ENCODE data around the gene ZFP36L1. TPM values are rescaled to one million over a fixed set of nuclear protein-coding genes. Genes with fewer than 3 reads are reported as not detected.

The ZFP36L1 gene
- total and polyA plus RNA-seq, 2 of the 13 experiments (the other 11 are each of a cell fraction or from before 2014, with no cell fraction given): 7.4 to 10.2 TPM

DNA sequence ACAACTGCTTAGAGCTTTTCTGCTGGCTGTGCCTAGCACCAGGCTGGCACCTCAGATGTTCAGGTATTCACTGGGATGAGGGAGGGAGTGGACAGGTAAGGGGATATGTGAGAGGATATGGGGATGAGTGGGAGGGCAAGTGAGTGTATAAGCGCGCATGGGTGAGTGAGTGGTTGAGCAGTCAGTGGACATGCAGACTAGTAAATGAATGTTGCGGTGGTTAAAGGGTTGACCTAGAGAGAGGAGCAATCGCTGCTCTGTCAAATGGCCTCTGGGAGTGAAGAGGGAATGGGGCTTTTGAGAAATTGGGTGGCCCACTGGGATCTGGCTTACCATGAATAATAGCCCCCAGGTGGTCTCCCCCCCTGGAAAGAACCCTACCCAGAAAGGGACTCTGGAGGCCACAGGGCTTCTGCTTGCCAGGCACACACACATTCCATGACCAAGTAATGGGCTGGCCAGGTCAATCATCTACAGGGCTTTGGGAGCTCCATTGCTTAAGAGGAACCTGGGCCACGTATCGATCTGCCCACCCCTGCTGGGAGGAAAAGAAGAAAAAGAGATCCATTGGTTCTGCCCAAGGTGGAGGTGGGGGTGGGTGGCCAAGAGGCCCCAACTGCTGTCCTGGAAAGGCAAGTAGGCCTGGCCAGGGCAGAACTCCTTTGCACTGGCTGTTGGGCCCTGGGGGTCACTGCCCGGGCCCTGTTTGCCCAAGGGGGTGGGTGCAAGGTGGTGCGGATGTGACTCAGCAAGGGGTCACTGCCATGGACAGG, 30.8 kb upstream of the ZFP36L1 start (continued):
- TF ChIP-seq, protein P1, sequence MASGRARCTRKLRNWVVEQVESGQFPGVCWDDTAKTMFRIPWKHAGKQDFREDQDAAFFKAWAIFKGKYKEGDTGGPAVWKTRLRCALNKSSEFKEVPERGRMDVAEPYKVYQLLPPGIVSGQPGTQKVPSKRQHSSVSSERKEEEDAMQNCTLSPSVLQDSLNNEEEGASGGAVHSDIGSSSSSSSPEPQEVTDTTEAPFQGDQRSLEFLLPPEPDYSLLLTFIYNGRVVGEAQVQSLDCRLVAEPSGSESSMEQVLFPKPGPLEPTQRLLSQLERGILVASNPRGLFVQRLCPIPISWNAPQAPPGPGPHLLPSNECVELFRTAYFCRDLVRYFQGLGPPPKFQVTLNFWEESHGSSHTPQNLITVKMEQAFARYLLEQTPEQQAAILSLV (CRISPR knock-in tag; IDR thresholded peaks at IDR 0.05; ENCODE audit: borderline replicate concordance): 0 out of 2 replicates have a peak, but pooled peaks have one; percentile 39
- TF ChIP-seq, protein P2, sequence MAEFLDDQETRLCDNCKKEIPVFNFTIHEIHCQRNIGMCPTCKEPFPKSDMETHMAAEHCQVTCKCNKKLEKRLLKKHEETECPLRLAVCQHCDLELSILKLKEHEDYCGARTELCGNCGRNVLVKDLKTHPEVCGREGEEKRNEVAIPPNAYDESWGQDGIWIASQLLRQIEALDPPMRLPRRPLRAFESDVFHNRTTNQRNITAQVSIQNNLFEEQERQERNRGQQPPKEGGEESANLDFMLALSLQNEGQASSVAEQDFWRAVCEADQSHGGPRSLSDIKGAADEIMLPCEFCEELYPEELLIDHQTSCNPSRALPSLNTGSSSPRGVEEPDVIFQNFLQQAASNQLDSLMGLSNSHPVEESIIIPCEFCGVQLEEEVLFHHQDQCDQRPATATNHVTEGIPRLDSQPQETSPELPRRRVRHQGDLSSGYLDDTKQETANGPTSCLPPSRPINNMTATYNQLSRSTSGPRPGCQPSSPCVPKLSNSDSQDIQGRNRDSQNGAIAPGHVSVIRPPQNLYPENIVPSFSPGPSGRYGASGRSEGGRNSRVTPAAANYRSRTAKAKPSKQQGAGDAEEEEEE (CRISPR knock-in tag; IDR thresholded peaks at IDR 0.05; ENCODE audit: borderline replicate concordance): no peak
- TF ChIP-seq FOXA3 (CRISPR knock-in tag; IDR thresholded peaks at IDR 0.05): peak; percentile 84

DNA sequence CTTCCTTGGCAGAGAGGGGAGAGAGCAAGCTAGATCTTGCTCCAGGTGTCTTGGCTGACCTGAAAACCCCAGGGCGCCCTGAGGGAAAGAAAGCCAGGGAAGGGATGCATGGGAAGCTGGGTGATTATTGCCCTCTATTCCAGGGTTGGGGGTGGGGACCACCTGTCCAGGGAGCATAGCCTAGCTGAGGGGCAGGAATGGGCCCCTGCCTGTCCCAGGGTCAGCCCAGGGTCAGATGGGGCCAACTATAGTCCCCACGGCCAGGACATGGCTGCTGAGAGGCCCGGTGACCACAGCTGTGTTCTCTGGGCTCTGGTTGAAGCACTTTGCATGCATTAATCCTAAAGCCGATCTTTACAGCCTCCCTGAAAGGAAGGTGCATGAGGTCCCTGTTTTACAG, 30.1 kb upstream of the ZFP36L1 start:
- Histone ChIP-seq H3K27me3 (ENCODE audit: control insufficient read depth in 1 of 2, insufficient read depth in 2 of 2, low read length in 2 of 2) (no peaks in the 10 kb centered on the region), H3K9ac (ENCODE audit: insufficient read depth, low read depth, low read length) (peak overlapping the region; percentile 28), H3K27ac (ENCODE audit: extremely low read length, insufficient read depth, low read length) (peak overlapping the region; percentile 81), H3K4me3 (replicated peaks in 1 of 3; ENCODE audit: insufficient read depth in 1 of 3, low read depth in 2 of 3, low read length in 3 of 3) (peak overlapping the region in 1 of 3 experiments; percentile 67; a peak in 2 of 6 replicates), H3K4me2 (ENCODE audit: low read depth, low read length) (peak overlapping the region; percentile 88), H4K20me1 (ENCODE audit: insufficient read depth, low read length) (no peaks in the 10 kb centered on the region), H3K79me2 (ENCODE audit: insufficient read depth, low read length) (no peaks in the 10 kb centered on the region), H3K36me3 (replicated peaks in 1 of 2; ENCODE audit: control insufficient read depth in 1 of 2, insufficient read depth in 2 of 2, low read length in 2 of 2) (no peaks in the 10 kb centered on the region), H3K4me1 (ENCODE audit: insufficient read depth, low read length) (peaks cover 84% of the 10 kb centered on the region), H3K9me3 (ENCODE audit: low read length) (no peaks in the 10 kb centered on the region), H2AFZ (ENCODE audit: low read length) (no peak overlapping the region)
- 60% methylated on average over 2 of the region's 4 CpGs for WGBS (ENCODE audit: low lambda C conversion rate)
- intact Hi-C loops (cut with micrococcal nuclease; ENCODE audit: unreplicated experiment): no loop called here
- ATAC-seq (no peak), FAIRE-seq (no peak), DNase-seq (ENCODE audit: low spot score) (no peak)
- no TSS peak for BruUV-seq (replicated peaks)
- ChIA-PET CTCF (ENCODE audit: low intra/inter-chr PET ratio, low total read pairs) (no interaction called here), POLR2A (interaction anchor here (1.0 to 4.7 kb wide), 14 partner anchors 8 to 889 kb away, joined by 3 to 57 read pairs (median 4); partner anchors contain the start of gene ZFP36L1)
- in situ Hi-C loops (cut with HindIII; ENCODE audit: extremely low pct_ligation_motif_present, low pct_unique_long_range_greater_than_20kb): loop anchor here (25.0 kb wide), 1 partner anchor 1211 kb away; the partner anchor contains the start of genes ARG2 and PIGH
- TF ChIP-seq, protein P3, sequence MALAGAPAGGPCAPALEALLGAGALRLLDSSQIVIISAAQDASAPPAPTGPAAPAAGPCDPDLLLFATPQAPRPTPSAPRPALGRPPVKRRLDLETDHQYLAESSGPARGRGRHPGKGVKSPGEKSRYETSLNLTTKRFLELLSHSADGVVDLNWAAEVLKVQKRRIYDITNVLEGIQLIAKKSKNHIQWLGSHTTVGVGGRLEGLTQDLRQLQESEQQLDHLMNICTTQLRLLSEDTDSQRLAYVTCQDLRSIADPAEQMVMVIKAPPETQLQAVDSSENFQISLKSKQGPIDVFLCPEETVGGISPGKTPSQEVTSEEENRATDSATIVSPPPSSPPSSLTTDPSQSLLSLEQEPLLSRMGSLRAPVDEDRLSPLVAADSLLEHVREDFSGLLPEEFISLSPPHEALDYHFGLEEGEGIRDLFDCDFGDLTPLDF (CRISPR knock-in tag; IDR thresholded peaks at IDR 0.05): no peak
- no peak for TF ChIP-seq RBAK (CRISPR knock-in tag; IDR thresholded peaks at IDR 0.05)
- TF ChIP-seq, protein P4, sequence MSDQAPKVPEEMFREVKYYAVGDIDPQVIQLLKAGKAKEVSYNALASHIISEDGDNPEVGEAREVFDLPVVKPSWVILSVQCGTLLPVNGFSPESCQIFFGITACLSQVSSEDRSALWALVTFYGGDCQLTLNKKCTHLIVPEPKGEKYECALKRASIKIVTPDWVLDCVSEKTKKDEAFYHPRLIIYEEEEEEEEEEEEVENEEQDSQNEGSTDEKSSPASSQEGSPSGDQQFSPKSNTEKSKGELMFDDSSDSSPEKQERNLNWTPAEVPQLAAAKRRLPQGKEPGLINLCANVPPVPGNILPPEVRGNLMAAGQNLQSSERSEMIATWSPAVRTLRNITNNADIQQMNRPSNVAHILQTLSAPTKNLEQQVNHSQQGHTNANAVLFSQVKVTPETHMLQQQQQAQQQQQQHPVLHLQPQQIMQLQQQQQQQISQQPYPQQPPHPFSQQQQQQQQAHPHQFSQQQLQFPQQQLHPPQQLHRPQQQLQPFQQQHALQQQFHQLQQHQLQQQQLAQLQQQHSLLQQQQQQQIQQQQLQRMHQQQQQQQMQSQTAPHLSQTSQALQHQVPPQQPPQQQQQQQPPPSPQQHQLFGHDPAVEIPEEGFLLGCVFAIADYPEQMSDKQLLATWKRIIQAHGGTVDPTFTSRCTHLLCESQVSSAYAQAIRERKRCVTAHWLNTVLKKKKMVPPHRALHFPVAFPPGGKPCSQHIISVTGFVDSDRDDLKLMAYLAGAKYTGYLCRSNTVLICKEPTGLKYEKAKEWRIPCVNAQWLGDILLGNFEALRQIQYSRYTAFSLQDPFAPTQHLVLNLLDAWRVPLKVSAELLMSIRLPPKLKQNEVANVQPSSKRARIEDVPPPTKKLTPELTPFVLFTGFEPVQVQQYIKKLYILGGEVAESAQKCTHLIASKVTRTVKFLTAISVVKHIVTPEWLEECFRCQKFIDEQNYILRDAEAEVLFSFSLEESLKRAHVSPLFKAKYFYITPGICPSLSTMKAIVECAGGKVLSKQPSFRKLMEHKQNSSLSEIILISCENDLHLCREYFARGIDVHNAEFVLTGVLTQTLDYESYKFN (CRISPR knock-in tag; conservative IDR thresholded peaks at IDR 0.05): no peak
- TF ChIP-seq, protein P5, sequence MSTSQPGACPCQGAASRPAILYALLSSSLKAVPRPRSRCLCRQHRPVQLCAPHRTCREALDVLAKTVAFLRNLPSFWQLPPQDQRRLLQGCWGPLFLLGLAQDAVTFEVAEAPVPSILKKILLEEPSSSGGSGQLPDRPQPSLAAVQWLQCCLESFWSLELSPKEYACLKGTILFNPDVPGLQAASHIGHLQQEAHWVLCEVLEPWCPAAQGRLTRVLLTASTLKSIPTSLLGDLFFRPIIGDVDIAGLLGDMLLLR (CRISPR knock-in tag; IDR thresholded peaks at IDR 0.05): no peak
- TF ChIP-seq RXRA (CRISPR knock-in tag; IDR thresholded peaks at IDR 0.05): peak; percentile 75
- TF ChIP-seq CHCHD3 (CRISPR knock-in tag; IDR thresholded peaks at IDR 0.05): no peak
- peak; percentile 68 for TF ChIP-seq RARA (CRISPR knock-in tag; IDR thresholded peaks at IDR 0.05)
- no peak for TF ChIP-seq ZNF335 (CRISPR knock-in tag; IDR thresholded peaks at IDR 0.05)
- no peak for TF ChIP-seq ZNF766 (CRISPR knock-in tag; IDR thresholded peaks at IDR 0.05; ENCODE audit: borderline replicate concordance)

Measured in HepG2 (cell line).